Fibroblast of peridontal ligament (primary cell): Measurements from ENCODE around the gene TRIM7.

Experiments
- DNase-seq: peaks from one replicate; pipeline ENCODE4 v3.0.0-alpha.2; 2010; ENCODE audit errors: extremely low read depth

The TRIM7 gene

DNA sequence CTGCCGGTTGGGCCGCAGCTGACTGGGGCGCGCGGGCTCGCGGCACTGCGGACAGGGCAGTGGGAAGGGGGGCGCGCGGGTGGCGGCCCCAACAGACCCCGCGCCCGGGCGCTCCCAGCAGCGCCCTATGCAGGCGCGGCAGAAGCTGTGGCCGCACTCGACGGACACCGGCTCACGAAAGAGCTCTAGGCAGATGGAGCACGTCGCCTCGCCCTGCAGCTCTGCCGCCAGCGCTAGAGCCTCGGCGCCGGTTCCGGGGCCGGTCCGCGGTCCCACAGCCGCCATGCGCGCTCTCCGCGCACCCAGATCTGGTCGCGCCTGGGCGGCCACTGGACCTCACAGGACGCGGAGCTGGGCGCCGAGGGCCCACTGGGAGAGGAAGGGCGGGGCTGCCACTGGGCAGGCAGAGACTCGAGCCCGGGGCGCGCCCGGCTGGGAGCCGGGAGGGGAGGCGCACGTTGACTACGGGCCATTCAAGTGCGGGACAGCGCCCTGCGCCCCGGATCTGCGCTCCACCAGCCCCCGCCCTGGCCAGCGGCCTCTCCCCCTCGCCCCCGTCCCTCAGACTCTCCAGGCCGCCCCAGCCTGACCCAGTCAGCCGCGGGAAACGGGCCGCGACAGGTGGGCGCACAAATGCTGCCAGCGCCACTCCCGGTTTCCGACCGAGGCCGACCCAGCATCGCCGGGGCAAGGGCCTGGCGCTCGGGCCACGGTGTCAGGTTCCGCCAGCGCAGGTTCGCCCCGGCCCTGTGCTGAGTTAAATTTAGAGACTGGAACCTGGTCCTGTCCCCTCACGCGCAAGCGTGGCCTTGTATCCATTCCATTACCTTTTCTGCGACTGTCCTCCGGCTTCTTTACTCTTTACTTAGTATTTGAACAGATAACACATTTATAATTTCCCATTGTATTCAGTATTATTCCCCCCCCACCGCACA is at the start of gene TRIM7:
TRIM7 (minus strand) TSS at position 371 of the 935 bp plus-strand sequence; CDS start at position 285, 86 bp downstream.
- no peak for DNase-seq

DNA sequence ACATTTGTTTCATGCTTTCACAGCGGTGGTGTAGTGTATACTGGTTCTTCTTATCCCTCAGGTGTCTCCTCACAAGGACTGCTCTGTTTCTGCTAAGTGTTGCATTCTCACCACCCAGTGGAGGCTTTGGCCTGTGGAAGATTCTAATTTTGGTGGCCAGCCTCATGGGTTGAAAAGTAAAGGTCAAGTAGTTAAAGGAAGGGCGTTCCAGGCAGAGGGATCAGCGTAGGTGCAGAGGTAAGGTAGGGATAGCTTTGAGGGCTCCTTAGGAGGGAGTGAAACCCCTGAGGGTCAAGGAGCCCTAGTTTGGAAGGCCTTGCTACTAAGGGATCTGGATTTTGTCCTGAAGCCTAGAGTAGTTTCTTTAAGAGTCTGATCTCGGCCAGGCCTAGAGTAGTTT is 43.3 kb upstream of the TRIM7 start:
- no peak for DNase-seq

DNA sequence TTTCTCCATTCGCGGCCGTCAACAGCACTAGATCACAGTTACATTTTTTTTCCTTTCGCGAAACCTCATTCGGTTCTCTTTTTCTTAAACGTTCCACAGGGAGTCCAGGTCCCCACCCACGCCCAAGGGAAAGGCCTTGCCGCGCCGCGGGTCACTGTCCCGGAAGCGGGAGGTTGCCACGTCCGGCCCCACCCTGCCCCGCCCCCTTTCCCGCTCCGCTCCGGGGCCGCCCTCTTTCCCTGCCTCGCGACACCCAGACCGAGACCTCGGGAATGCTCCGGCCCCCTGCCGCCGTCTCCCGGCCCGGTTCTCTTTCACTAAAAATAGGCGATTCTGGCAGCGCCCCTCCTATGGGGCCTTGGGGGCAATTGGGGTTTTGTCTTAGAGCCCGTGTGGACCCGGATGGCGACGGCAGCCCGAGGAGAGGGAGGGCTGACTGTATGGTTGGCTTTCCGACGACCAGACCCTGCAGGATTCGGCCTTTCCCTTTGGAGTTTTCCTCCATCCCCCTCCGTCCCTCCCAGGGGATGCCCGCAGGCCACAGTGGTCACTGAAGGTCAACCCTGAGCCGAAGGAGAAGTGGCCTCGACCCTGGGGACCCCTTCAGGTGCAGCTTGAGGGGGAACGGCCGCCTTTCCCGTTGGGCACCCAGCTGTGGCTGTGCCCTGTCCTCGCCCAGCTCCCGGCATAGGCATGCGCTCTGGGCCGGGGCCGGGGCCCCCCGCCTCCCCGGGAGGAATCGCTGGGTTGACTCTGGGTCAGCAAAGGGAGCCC is 41.5 kb upstream of the TRIM7 start:
- DNase-seq, result peak; percentile 80

DNA sequence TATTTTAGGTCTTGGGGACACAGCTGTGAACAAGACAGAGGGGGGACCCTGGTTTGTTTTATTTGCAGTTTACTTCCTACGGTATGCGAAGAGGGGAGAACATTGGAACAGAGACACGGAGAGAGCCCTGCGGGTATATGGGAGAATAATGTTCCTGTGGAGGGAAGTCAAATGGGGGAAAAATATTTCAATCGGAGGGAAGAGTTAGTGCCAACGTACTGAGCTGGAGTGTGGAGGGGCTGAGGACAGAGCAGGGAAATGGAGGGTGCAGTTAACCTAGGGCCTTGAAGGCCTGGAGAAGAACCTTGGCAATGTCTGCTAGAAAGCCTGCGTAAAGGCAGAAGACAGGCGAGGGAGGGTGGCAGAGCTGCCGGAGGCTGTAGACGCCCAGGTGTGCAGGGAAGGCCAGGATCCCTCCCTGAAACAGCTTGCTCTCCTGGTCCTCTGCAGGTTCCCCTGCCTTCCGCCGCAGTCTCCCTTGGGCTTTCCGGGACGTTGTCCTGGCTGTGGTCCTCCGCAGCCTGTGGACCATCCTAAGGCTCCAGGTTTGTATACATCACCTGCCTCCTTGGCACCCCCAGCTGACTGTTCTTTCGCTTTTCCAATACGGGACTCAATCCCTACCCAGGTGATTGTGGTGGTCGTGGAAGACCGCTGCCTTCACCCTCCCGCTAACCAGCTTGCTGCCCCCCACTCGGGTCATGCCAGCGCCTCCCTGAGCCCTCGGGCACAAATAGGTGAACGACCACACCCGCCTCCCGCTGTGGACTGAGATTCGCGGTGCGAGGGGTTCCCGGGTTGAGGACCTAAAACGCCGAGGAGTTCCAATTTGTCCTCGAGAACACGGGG is 40.7 kb upstream of the TRIM7 start:
- DNase-seq, result no peak

DNA sequence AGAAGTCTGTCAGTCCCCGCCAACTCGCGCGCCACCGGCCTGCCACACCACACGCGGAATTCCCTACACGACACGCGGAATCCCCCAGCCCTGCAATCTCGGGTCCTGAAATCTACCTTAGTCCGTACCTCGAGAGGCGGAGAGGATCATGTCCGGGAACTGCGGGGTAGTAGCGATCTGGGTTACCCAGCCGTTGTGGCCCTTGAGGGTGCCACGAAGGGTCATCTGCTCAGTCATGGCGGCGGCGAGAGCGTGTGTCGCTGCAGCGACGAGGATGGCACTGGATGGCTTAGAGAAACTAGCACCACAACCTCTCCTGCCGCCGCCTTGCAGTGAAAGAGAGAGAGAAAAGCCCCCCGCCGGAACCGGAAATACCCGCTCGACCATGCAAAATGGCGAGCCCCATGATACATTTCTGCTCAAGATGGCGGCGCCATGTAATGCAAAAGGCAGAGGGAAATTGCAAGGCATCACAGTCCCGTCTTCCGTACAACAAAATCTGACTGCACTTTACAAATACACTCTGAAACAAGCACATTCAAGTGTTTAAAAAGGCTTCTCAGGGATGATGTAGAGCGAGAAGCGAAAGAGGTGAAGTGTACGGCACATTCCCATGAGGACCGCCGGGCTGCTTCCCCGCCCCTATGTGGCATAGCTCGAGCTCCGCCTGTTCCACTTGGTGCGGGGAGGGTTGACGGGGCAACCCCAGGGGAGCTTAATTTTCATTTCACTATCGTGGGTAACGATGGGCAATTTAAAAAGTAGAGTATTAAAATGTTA is 38.8 kb upstream of the TRIM7 start, which contains the start of gene RACK1:
RACK1 (minus strand) TSS at position 343 of the 780 bp plus-strand sequence; CDS start at position 237, 106 bp downstream.
- peak; percentile 91 for DNase-seq

DNA sequence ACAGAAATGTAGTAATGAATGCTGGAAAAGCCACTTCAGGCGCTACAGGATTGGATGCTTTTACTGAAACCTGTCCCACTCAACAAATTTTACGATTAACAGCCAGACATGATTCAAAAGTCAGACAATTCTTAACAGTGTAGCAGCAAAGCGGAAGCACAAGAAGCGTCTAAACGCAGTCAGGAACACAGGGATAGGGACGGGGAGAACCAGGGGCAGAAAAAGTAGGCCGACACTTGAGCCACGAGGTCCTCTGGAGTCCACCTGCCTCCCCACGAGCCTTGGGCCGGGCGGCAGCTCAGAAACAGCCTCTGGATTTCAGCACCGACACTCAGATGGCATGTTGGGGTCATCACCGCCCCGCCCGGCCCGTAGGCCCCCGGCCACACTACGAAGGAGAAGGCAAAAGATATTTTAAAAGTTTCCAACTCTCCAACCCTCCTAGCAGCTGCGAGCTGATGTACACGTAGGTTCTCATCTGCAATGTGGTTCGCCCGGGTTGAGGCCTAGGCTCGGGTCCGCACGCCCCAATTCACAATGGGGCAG is 38.1 kb upstream of the TRIM7 start:
- DNase-seq, result no peak

DNA sequence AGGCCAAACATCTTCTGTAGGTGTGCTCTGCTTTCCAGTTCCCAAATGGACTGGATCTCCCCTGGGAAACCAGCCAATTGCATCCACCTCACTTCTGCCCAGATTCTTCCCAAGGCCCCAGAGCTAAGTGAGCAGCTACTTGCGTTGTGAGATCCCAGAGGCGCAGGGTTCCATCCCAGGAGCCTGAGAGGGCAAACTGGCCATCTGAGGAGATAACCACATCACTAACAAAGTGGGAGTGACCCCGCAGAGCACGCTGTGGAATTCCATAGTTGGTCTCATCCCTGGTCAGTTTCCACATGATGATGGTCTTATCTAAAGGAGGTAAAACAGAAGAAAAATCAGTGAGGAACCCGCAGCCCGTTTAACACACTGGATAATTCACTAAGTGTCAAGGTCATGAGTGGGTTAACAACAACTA is 37.0 kb upstream of the TRIM7 start:
- DNase-seq, result no peak

DNA sequence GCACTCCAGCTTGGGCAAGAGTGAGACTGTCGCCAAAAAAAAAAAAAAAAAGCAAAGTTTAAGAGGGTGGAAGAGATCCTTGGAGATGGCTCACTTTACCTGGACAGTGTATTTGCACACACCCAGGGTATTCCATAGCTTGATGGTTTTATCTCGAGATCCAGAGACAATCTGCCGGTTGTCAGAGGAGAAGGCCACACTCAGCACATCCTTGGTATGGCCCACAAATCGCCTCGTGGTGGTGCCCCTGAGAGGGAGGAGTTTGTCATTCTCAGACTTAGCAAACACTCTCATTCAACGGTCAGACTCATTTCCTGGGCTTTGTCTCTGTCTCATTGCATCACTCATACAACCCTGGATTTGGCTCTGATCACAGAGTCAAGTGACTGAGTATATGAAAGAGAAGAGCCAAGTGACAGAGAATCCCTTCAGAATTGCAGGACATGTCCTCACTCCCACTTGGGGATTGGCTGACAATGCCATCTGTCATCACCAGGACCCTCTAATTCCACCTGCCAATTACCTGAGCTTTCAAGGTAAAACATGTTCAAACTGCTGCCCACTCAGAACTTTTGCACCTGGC is 36.5 kb upstream of the TRIM7 start:
- DNase-seq, result peak; percentile 80

DNA sequence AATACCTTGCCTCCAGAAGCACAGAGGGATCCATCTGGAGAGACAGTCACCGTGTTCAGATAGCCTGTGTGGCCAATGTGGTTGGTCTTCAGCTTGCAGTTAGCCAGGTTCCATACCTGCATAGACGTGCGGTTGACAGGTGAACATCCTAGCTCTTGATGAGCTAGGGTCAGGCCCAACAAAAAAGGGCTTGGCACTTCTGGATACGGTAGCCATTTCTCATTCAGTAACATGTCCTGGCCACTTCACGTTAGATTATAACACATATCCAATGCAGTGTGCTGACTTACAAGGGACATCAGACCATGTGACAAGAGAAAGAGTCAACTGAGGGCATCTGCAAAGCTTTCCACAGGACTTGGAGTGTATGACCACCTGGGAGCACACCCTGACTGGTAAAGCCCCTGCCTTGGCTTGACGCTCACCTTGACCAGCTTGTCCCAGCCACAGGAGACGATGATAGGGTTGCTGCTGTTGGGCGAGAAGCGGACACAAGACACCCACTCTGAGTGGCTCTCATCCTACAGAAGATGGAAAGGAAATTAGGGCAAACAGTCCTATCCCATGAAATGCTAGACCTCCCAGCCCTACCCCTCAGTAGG is 34.2 kb upstream of the TRIM7 start:
- no peak for DNase-seq

DNA sequence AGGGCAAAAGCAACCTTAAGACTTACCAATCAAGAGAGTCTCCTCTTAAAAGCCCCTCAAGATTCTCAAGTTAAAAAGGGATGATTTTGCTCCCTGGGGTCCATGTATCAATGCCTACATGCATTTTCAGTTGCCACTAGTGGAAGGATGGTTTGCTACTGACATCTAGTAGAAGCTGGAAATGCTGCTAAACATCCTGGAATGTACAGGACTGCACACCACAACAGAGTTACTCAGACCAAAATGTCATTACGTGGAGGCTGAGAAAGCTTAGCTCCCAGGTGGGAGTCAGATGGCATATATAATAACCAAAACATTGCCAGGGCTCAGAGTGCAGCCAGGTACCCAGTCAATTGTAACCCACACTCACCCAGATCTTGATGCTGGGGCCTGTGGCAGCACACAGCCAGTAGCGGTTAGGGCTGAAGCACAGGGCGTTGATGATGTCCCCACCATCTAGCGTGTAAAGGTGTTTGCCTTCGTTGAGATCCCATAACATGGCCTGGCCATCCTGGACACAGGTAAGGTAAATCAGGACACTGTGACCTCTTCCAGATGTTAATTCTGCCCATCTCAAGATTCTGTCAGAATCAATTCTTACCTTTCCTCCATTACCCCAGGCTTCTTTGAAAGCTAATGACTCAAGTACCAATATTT is 32.9 kb upstream of the TRIM7 start:
- no peak for DNase-seq

DNA sequence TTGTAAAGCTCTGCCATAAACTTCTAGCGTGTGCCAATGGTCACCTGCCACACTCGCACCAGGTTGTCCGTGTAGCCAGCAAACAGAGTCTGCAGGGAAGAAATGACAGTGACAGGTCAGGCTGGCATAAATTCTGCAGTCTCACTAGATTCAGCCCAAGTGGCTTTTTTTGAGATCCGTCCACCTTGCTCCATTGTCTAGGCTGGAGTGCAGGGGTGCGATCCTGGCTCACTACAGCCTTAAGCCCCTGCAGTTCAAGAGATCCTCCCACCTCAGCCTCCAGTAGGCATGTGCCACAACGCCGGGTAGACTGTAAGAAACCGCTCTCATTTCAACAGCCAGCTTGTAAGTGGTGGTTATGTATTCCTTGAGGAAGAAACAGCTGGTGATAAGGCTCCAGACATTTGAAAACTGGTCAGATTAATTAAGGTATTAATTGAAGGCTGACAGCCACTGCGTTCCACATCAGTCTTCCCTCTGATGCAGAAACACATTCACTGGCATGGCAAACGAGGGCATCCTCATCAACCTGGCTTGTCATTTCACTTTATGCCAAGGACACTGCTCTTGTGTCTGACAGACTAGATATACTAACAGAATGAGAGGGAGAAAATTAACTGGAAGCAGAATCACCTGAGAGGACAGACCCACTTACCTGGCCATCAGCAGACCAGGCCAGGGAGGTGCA is 32.1 kb upstream of the TRIM7 start:
- no peak for DNase-seq

DNA sequence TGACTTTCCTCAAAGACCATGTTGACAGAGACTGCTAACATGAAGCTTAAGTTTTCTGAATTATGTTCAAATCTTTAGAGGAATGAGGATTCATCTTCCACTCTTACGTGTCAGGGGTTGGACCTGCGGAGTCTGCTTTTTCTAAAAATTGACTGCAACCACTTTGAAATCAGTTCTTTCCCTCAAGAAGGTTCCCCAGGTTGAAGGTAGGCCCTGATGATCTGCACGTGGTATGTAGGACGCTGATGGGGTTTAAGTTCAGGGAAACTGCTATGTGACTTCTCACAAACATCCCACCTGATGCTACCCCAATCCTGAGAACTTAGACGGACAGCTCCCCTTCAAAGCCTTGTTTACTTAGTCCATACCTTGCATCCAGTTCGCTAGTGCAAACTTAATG is 31.5 kb upstream of the TRIM7 start:
- no peak for DNase-seq

DNA sequence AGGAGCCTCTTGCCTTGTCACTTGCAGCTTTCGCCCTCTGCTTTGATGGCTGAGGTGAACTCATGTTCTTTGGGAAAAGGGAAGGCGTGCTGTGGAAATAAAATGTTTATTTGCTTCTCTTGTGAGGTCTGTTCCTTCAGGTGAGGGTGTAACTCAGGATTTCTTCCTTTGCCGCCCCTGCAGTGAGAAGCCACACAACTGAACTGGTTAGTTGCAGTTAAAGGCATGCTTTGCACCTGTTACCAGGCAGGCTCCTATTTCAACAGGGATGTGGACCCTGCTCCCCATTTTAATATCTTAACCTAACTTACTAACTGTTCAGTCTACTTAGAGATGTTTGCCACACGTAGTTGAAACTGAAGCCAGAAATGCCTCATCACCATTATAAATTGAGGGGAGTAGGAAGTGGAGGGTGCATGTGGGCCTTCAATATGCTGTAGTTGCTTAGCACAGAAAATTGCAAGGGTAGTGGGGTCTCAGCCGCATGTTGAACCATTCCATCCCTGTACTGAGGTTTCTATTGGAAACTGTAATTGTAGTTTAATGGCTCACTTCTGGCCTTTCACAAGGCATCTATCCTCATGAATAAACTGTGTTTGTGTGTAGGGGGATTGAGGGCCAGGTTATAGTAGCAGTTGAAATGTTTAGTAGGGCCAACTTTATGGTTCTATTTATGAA is 30.8 kb upstream of the TRIM7 start:
- no peak for DNase-seq

DNA sequence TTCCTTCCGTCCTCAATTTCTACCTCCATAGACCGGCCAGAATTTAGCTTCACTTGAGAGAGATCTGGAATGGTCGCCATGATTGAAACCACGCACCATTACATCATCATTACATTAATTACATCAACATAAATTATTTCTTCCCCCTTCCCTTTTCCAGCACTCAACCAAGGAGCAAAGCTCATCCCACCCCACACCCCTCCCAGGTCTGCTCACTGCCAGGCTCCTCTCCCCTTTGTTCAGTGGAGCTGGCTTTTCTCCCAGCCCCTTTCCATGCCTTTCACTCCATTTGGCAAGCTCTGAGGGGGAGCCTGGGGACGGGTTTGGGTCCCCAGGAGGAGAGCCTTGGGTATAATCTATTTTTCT is 30.3 kb upstream of the TRIM7 start:
- no peak for DNase-seq

DNA sequence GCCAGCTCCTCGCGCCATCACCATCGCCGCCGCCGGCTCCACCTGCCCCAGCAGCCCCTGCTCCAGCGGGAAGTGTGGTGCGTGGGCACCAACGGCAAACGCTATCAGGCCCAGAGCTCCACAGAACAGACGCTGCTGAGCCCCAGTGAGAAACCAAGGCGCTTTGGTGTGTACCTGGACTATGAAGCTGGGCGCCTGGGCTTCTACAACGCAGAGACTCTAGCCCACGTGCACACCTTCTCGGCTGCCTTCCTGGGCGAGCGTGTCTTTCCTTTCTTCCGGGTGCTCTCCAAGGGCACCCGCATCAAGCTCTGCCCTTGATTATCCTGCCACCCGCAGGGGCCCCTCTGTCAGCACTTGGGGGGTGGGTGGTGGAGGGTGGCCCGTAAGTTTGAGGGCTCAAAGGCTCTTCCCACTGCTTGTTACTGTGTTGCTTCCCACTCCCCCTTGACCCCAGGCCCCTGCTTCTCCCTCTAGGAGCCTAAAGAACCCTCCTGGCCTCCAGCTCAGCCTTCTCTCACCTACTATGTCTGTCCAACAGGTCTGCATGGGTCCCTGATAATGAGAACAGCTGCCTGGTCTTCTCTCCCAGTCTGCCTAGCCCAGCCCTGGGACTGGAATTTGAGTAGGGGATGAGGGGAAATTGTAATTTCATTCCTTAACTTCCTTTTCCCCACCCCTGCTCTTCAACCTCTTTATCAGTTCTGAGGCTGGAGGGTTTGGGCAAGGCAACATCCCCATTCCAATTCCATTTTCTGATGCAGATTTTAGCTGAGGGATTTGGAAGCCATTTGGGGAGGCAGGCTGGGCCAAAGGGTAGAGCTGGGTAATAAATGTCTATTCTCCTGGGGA is 29.7 kb upstream of the TRIM7 start:
- no peak for DNase-seq

DNA sequence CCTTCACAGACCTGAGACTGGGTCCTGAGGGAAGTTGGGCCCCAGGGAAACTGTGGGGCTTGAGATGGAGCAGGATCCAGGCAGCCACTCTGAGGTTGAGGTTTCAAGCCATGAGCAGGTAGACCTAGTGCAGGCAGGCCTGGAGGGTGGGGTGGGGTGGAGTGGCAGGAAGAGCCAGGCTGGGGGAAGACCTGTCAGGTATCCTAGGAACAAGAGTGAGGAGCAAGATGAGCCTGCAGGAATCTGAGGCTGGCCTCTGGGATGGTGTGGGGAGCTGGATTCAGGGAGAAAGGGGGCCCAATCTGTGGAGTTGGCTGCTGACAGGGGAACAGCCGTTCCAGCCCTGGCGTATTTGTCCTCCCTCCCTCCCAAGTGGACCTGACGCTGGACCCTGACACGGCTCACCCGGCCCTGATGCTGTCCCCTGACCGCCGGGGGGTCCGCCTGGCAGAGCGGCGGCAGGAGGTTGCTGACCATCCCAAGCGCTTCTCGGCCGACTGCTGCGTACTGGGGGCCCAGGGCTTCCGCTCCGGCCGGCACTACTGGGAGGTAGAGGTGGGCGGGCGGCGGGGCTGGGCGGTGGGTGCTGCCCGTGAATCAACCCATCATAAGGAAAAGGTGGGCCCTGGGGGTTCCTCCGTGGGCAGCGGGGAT is 28.9 kb upstream of the TRIM7 start:
- DNase-seq, result no peak
